MM.1S (cell line): ENCODE data around the gene GSTM2.

ENCODE experiments used
- DNase-seq: peaks from one replicate; pipeline ENCODE4 v3.0.0-alpha.2; 2015
- H2AFZ ChIP-seq: fragments of 300-600 bp; sonication (generic); 2 replicates; pipeline ENCODE4 v1.6.0; 2016; ENCODE audit warnings: antibody characterized with exemption, low read length
- H3F3A ChIP-seq: fragments of 300-600 bp; sonication (generic); 2 replicates; pipeline ENCODE4 v1.6.1; 2016; ENCODE audit warnings: mild to moderate bottlenecking, antibody characterized with exemption, low read length, moderate library complexity, mixed read lengths; ENCODE audit not compliant: insufficient read depth
- H3K27ac ChIP-seq: fragments of 300-600 bp; sonication (generic); 2 replicates; pipeline ENCODE4 v1.5.1; 2016; ENCODE audit warnings: mild to moderate bottlenecking, low read length
- H3K27me3 ChIP-seq: fragments of 300-600 bp; sonication (generic); replicated peaks from 2 replicates; pipeline ENCODE4 v1.6.0; 2016; ENCODE audit warnings: low read length; ENCODE audit not compliant: insufficient read depth
- H3K36me3 ChIP-seq: fragments of 300-600 bp; sonication (generic); replicated peaks from 2 replicates; pipeline ENCODE4 v1.6.1; 2016; ENCODE audit warnings: mild to moderate bottlenecking, low read length, mixed read lengths; ENCODE audit not compliant: insufficient read depth
- H3K4me1 ChIP-seq: fragments of 300-600 bp; sonication (generic); 2 replicates; pipeline ENCODE4 v1.6.1; 2016; ENCODE audit warnings: low read length, mixed read lengths
- H3K4me2 ChIP-seq: fragments of 300-600 bp; sonication (generic); 2 replicates; pipeline ENCODE4 v1.6.0; 2016; ENCODE audit warnings: low read depth, low read length
- H3K4me3 ChIP-seq: fragments of 300-600 bp; sonication (generic); 2 replicates; pipeline ENCODE4 v1.5.1; 2016; ENCODE audit warnings: low read length, mixed read lengths
- H3K79me2 ChIP-seq: fragments of 300-600 bp; sonication (generic); 2 replicates; pipeline ENCODE4 v1.6.1; 2016; ENCODE audit warnings: mixed run types, low read length, mixed read lengths
- H3K9ac ChIP-seq: fragments of 300-600 bp; sonication (generic); 2 replicates; pipeline ENCODE4 v1.6.1; 2016; ENCODE audit warnings: low read length, mixed read lengths
- H3K9me2 ChIP-seq: fragments of 300-600 bp; sonication (generic); replicated peaks from 2 replicates; pipeline ENCODE4 v1.6.1; 2016; ENCODE audit warnings: mild to moderate bottlenecking, low read length, mixed read lengths; ENCODE audit not compliant: insufficient read depth
- H3K9me3 ChIP-seq: fragments of 300-600 bp; sonication (generic); replicated peaks from 2 replicates; pipeline ENCODE4 v1.6.1; 2016; ENCODE audit warnings: mild to moderate bottlenecking, low read length, mixed read lengths; ENCODE audit not compliant: insufficient read depth
- H4K20me1 ChIP-seq: fragments of 300-600 bp; sonication (generic); 2 replicates; pipeline ENCODE4 v1.6.1; 2016; ENCODE audit warnings: mild to moderate bottlenecking, low read length, moderate library complexity, mixed read lengths; ENCODE audit not compliant: insufficient read depth
- CTCF ChIP-seq: fragments of 300-600 bp; sonication (generic); IDR thresholded peaks from 2 replicates; pipeline ENCODE4 v1.5.1; 2016; ENCODE audit warnings: antibody characterized with exemption, low read length, mixed read lengths
- EZH2 ChIP-seq: fragments of 300-600 bp; sonication (generic); optimal IDR thresholded peaks from 2 replicates; pipeline ENCODE3; 2017; ENCODE audit warnings: low read depth, mild to moderate bottlenecking, antibody characterized with exemption, low read length, mixed read lengths
- EZH2phosphoT487 ChIP-seq: fragments of 300-600 bp; sonication (generic); IDR thresholded peaks from 2 replicates; pipeline ENCODE4 v1.6.1; 2018; ENCODE audit warnings: antibody characterized with exemption, low read length

GSTM2 gene

DNA sequence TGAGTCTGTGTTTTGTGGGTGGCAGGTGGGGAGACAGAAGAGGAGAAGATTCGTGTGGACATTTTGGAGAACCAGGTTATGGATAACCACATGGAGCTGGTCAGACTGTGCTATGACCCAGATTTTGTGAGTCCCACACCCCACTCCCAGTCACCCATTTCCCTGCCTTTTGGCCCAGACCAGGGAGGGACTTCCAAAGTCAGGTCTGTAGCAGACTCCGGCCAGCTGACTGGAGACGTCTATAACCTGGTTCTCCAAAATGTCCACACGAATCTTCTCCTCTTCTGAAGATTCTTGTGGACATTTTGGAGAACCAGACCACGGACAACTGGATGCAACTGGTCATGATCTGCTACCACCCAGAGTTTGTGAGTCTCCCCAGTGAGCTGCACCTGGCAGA lies 45.8 kb downstream of the GSTM2 start:
- DNase-seq, result no peak
- H3K4me3 ChIP-seq, result no peak overlapping the region
- H3K27ac ChIP-seq, result no peak overlapping the region
- H3K79me2 ChIP-seq, result no peaks in the 10 kb centered on the region
- no peak overlapping the region for H2AFZ ChIP-seq
- no peaks in the 10 kb centered on the region for H3K36me3 ChIP-seq
- H3K9me3 ChIP-seq, result no peaks in the 10 kb centered on the region
- H3K4me1 ChIP-seq, result no peaks in the 10 kb centered on the region
- no peak overlapping the region for H3K4me2 ChIP-seq
- no peaks in the 10 kb centered on the region for H4K20me1 ChIP-seq
- no peaks in the 10 kb centered on the region for H3F3A ChIP-seq
- H3K27me3 ChIP-seq, result no peaks in the 10 kb centered on the region
- TF ChIP-seq CTCF (no peak), EZH2phosphoT487 (no peak), EZH2 (no peak)
- no peak overlapping the region for H3K9ac ChIP-seq
- no peaks in the 10 kb centered on the region for H3K9me2 ChIP-seq

DNA sequence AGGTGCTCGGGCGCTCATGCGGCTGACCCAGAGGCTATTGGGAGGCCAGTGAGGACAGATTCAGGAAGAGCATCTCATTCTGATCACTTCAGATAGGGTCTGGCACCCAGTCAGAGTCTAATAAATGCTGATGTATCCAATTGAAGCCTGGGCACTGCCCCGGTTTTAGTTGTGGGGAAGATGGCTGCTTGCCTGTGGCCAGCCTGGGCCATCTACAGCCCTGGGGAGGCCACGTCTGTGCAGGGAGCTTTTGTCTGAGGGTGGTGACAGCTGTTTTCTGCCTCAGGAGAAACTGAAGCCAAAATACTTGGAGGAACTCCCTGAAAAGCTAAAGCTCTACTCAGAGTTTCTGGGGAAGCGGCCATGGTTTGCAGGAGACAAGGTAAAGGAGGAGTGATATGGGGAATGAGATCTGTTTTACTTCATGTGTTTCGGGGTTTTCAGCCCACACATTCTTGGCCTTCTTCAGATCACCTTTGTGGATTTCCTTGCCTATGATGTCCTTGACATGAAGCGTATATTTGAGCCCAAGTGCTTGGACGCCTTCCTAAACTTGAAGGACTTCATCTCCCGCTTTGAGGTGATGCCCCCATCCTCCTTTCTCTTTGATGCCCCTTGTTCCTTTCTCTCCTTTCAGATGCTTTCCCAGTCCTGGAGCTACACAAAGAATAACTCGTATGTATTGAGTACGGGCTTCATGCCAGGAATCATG lies 47.0 kb downstream of the GSTM2 start:
- no peaks in the 10 kb centered on the region for H3K9me2 ChIP-seq
- no peak overlapping the region for H3K4me3 ChIP-seq
- no peak overlapping the region for H2AFZ ChIP-seq
- H3F3A ChIP-seq, result no peaks in the 10 kb centered on the region
- no peak overlapping the region for H3K27ac ChIP-seq
- no peaks in the 10 kb centered on the region for H4K20me1 ChIP-seq
- no peak overlapping the region for H3K9ac ChIP-seq
- H3K9me3 ChIP-seq, result no peaks in the 10 kb centered on the region
- no peaks in the 10 kb centered on the region for H3K27me3 ChIP-seq
- no peak for DNase-seq
- no peaks in the 10 kb centered on the region for H3K36me3 ChIP-seq
- no peak for TF ChIP-seq EZH2phosphoT487
- no peak for TF ChIP-seq EZH2
- no peak for TF ChIP-seq CTCF
- H3K4me2 ChIP-seq, result no peak overlapping the region
- no peaks in the 10 kb centered on the region for H3K4me1 ChIP-seq
- H3K79me2 ChIP-seq, result no peaks in the 10 kb centered on the region

DNA sequence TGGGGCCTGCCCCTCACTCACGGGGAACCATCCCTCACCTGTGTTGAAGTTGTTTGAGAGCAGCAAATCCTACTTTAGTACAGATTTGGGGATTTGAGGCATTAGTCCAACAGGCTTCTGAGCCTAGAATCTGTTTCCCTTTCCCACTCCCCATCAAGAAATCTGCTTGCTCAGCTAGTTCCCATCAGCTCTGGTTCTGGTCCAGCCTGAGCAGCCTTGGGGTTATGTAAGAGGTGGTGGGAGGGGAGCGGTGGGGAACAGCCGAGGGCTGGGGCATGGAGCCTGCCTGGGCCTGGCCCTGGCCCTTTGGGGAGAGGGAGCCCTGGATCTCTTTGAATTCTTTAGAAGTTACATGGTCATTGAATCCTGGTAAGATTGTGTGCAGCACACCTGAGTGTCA lies 48.3 kb downstream of the GSTM2 start:
- no peak overlapping the region for H3K4me2 ChIP-seq
- no peaks in the 10 kb centered on the region for H3K36me3 ChIP-seq
- no peaks in the 10 kb centered on the region for H3K79me2 ChIP-seq
- no peaks in the 10 kb centered on the region for H3K27me3 ChIP-seq
- H3K4me3 ChIP-seq, result no peak overlapping the region
- no peaks in the 10 kb centered on the region for H3K9me3 ChIP-seq
- H4K20me1 ChIP-seq, result no peaks in the 10 kb centered on the region
- no peaks in the 10 kb centered on the region for H3K9me2 ChIP-seq
- no peaks in the 10 kb centered on the region for H3F3A ChIP-seq
- no peak overlapping the region for H2AFZ ChIP-seq
- no peak for TF ChIP-seq CTCF
- no peak for TF ChIP-seq EZH2phosphoT487
- no peak for TF ChIP-seq EZH2
- no peak for DNase-seq
- H3K9ac ChIP-seq, result no peak overlapping the region
- no peaks in the 10 kb centered on the region for H3K4me1 ChIP-seq
- no peak overlapping the region for H3K27ac ChIP-seq
